IMR-90 (cell line): Measurements from ENCODE around the gene FMO2. TPM values are rescaled to one million over a fixed set of nuclear protein-coding genes. Genes with fewer than 3 reads are reported as not detected.
A peak's percentile ranks its signal among the peaks of the same experiment; 100 is the strongest.

Experiments used
- ATAC-seq: fragments of 200-7000 bp; cut with Tn5 transposase; 2 replicates; pipeline ENCODE4 v1.9.1; 2020; ENCODE audit warnings: low read depth, mild to moderate bottlenecking, moderate library complexity
- BruUV-seq: library from RNA; stranded (reverse); fragments of 400-500 nt; replicated peaks from 2 replicates; lab custom pipeline; 2021; lab: Mats Ljungman, UMichigan
- CTCF ChIA-PET: fragments of 300-600 bp; formaldehyde crosslinking; extraction: SDS; loops from one replicate; lab custom pipeline; 2021; ENCODE audit warnings: antibody characterized with exemption; lab: Yijun Ruan, JAX
- POLR2A ChIA-PET: fragments of 300-600 bp; sonication (Branson Sonifier 250); formaldehyde crosslinking; loops from one replicate; lab custom pipeline; 2022; ENCODE audit warnings: antibody characterized with exemption; ENCODE audit not compliant: unreplicated experiment; lab: Charles Lee
- DNase-seq: peaks from one replicate; pipeline ENCODE4 v3.0.0; 2013
- H2AFZ ChIP-seq: replicated peaks from 2 replicates; pipeline ENCODE3; 2013; ENCODE audit warnings: low read length, mild to moderate bottlenecking; ENCODE audit not compliant: poor library complexity
- H2AK5ac ChIP-seq: 2 replicates; pipeline ENCODE4 v1.6.1; 2013; ENCODE audit warnings: low read depth, low read length, inconsistent platforms
- H2AK9ac ChIP-seq: replicated peaks from 2 replicates; pipeline ENCODE3; 2013; ENCODE audit warnings: mild to moderate bottlenecking, low read depth, low read length, moderate library complexity; ENCODE audit not compliant: poor library complexity
- H2BK120ac ChIP-seq: 2 replicates; pipeline ENCODE4 v1.6.1; 2013; ENCODE audit warnings: low read depth, low read length, inconsistent platforms
- H2BK15ac ChIP-seq: 3 replicates; pipeline ENCODE4 v1.6.1; 2013; ENCODE audit warnings: low read depth, low read length, inconsistent platforms
- H2BK20ac ChIP-seq: 2 replicates; pipeline ENCODE4 v1.6.1; 2013; ENCODE audit warnings: low read depth, mild to moderate bottlenecking, inconsistent platforms, low read length, moderate library complexity
- H2BK5ac ChIP-seq: 2 replicates; pipeline ENCODE4 v1.6.1; 2013; ENCODE audit warnings: mild to moderate bottlenecking, low read depth, low read length, inconsistent platforms; ENCODE audit not compliant: poor library complexity, severe bottlenecking
- H3K14ac ChIP-seq: replicated peaks from 2 replicates; pipeline ENCODE4 v1.6.1; 2013; ENCODE audit warnings: low read depth, low read length, inconsistent platforms
- H3K18ac ChIP-seq: 2 replicates; pipeline ENCODE4 v1.6.1; 2013; ENCODE audit warnings: low read depth, low read length, control low read depth
- H3K23ac ChIP-seq: 2 replicates; pipeline ENCODE4 v1.6.1; 2013; ENCODE audit warnings: low read depth, low read length, inconsistent platforms
- H3K27ac ChIP-seq: 2 replicates; pipeline ENCODE4 v1.5.1; 2013; ENCODE audit warnings: mild to moderate bottlenecking, control low read depth, low read length; ENCODE audit not compliant: insufficient read depth
- H3K27me3 ChIP-seq: 2 replicates; pipeline ENCODE4 v1.6.1; 2013; ENCODE audit warnings: low read length; ENCODE audit not compliant: control insufficient read depth, insufficient read depth
- H3K36me3 ChIP-seq: 2 replicates; pipeline ENCODE4 v1.6.1; 2013; ENCODE audit warnings: low read length, mixed read lengths; ENCODE audit not compliant: control insufficient read depth, insufficient read depth
- H3K4ac ChIP-seq: 2 replicates; pipeline ENCODE4 v1.6.1; 2013; ENCODE audit warnings: low read depth, low read length, inconsistent platforms
- H3K4me1 ChIP-seq: 2 replicates; pipeline ENCODE4 v1.6.1; 2013; ENCODE audit warnings: low read length, mixed read lengths; ENCODE audit not compliant: control insufficient read depth, insufficient read depth
- H3K4me2 ChIP-seq: 2 replicates; pipeline ENCODE4 v1.6.1; 2013; ENCODE audit warnings: low read depth, mild to moderate bottlenecking, control low read depth, low read length, moderate library complexity
- H3K4me3 ChIP-seq: 2 replicates; pipeline ENCODE4 v1.5.1; 2013; ENCODE audit warnings: low read depth, mild to moderate bottlenecking, control low read depth, low read length, moderate library complexity; ENCODE audit not compliant: insufficient read depth
- H3K56ac ChIP-seq: 2 replicates; pipeline ENCODE4 v1.6.1; 2013; ENCODE audit warnings: low read length, inconsistent platforms; ENCODE audit not compliant: insufficient read depth; ENCODE audit errors: extremely low read depth
- H3K79me1 ChIP-seq, 2 experiments: 2 replicates each; pipeline ENCODE4 v1.6.1; 2013; ENCODE audit warnings: low read length in 2 of 2, inconsistent platforms in 1 of 2, low read depth in 1 of 2
- H3K9ac ChIP-seq: 2 replicates; pipeline ENCODE4 v1.6.1; 2013; ENCODE audit warnings: low read depth, low read length, control low read depth
- H3K9me1 ChIP-seq: 2 replicates; pipeline ENCODE4 v1.6.1; 2013; ENCODE audit warnings: low read length, inconsistent platforms; ENCODE audit not compliant: insufficient read depth
- H3K9me3 ChIP-seq: 2 replicates; pipeline ENCODE4 v1.6.1; 2013; ENCODE audit warnings: low read length; ENCODE audit not compliant: control insufficient read depth, insufficient read depth
- H4K20me1 ChIP-seq: 2 replicates; pipeline ENCODE4 v1.6.1; 2013; ENCODE audit warnings: low read length, inconsistent platforms; ENCODE audit not compliant: insufficient read depth
- H4K5ac ChIP-seq: 2 replicates; pipeline ENCODE4 v1.6.1; 2013; ENCODE audit warnings: mild to moderate bottlenecking, low read depth, low read length, control low read depth
- H4K8ac ChIP-seq, 2 experiments: 2 replicates each; pipeline ENCODE4 v1.6.1; 2013; ENCODE audit warnings: low read depth in 2 of 2, low read length in 2 of 2, control low read depth in 1 of 2, inconsistent platforms in 1 of 2
- H4K91ac ChIP-seq: 2 replicates; pipeline ENCODE4 v1.6.1; 2013; ENCODE audit warnings: low read depth, low read length, inconsistent platforms; ENCODE audit not compliant: insufficient read depth
- MAFK ChIP-seq: IDR thresholded peaks from 2 replicates; pipeline ENCODE4 v1.6.1; 2012; ENCODE audit warnings: low read depth, low read length, improper control_type of control experiment
- MAZ ChIP-seq: IDR thresholded peaks from 2 replicates; pipeline ENCODE4 v1.6.1; 2012; ENCODE audit warnings: low read depth, mild to moderate bottlenecking, low read length, improper control_type of control experiment, moderate library complexity, borderline replicate concordance
- MXI1 ChIP-seq: IDR thresholded peaks from 2 replicates; pipeline ENCODE4 v1.6.1; 2012; ENCODE audit warnings: low read depth, mild to moderate bottlenecking, low read length, moderate library complexity, borderline replicate concordance
- NFE2L2 ChIP-seq: fragments of 150-350 bp; IDR thresholded peaks from 2 replicates; pipeline ENCODE4 v1.6.1; 2016; ENCODE audit warnings: low read depth, mild to moderate bottlenecking, low read length
- RAD21 ChIP-seq: IDR thresholded peaks from 2 replicates; pipeline ENCODE4 v1.6.1; 2012; ENCODE audit warnings: low read length, improper control_type of control experiment
- RCOR1 ChIP-seq: IDR thresholded peaks from 2 replicates; pipeline ENCODE4 v1.6.1; 2012; ENCODE audit warnings: mild to moderate bottlenecking, low read length, improper control_type of control experiment; ENCODE audit not compliant: insufficient replicate concordance
- RFX5 ChIP-seq: IDR thresholded peaks from 2 replicates; pipeline ENCODE4 v1.8.0; 2012; ENCODE audit warnings: low read depth, mild to moderate bottlenecking, low read length, moderate library complexity
- SMC3 ChIP-seq: fragments of 150-350 bp; IDR thresholded peaks from 2 replicates; pipeline ENCODE4 v1.6.1; 2016; ENCODE audit warnings: low read depth, mild to moderate bottlenecking, antibody characterized with exemption, low read length, moderate library complexity
- WGBS, 2 experiments: methylation state at CpG; one replicate each; pipeline versions ENCODE4 v1.1.5 to v1.1.7; 2013; ENCODE audit warnings: missing lambda C conversion rate in 2 of 2; ENCODE audit not compliant: insufficient read length in 1 of 2; ENCODE audit errors: extremely low coverage in 2 of 2; 5-methylcytosine and 5-hydroxymethylcytosine counted together
- dilution Hi-C: fragments of 300-500 bp; cut with HindIII; formaldehyde crosslinking; loops from one replicate; pipeline ENCODE4 v1.14.3; 2018; ENCODE audit warnings: low sequenced_read_pairs; ENCODE audit not compliant: unreplicated experiment
- in situ Hi-C: fragments of 300-500 bp; cut with MboI; formaldehyde crosslinking; loops from 3 replicates; pipeline ENCODE4 v1.14.3; 2019; ENCODE audit warnings: low sequenced_read_pairs, inconsistent platforms, mixed read lengths
- intact Hi-C: fragments of 100-400 bp; cut with micrococcal nuclease; formaldehyde crosslinking; loops from 2 replicates; pipeline ENCODE4 v1.10.0; 2022
- polyA plus RNA-seq, 3 experiments: library from polyadenylated mRNA; depleted of rRNA; stranded (reverse); fragments of >200 nt; gene quantifications; 2 replicates each; pipeline ENCODE4 v1.2.3, GENCODE V29; 2012; ENCODE audit warnings: low replicate concordance in 1 of 3
- total RNA-seq: library from RNA; depleted of rRNA; stranded (reverse); fragments of >200 nt; gene quantifications from 2 replicates; pipeline ENCODE4 v1.2.3, GENCODE V29; 2012
- TF ChIP-seq, protein P1 (sequence below): fragments of 150-350 bp; IDR thresholded peaks from 2 replicates; pipeline ENCODE4 v1.6.1; 2016; ENCODE audit warnings: low read depth, mild to moderate bottlenecking, low read length, moderate library complexity, borderline replicate concordance
- TF ChIP-seq, protein P2 (sequence below): conservative IDR thresholded peaks from 2 replicates; pipeline ENCODE4 v1.5.1; 2012; ENCODE audit warnings: mild to moderate bottlenecking, low read depth, low read length, improper control_type of control experiment
- TF ChIP-seq, protein P3 (sequence below): fragments of 150-350 bp; IDR thresholded peaks from 2 replicates; pipeline ENCODE4 v1.6.1; 2017; ENCODE audit warnings: mild to moderate bottlenecking, antibody characterized with exemption, low read length, low read depth

The FMO2 gene
- total and polyA plus RNA-seq, 2 of the 4 experiments (the other 2 are of a cell fraction): under 0.01 to 0.05 TPM

DNA sequence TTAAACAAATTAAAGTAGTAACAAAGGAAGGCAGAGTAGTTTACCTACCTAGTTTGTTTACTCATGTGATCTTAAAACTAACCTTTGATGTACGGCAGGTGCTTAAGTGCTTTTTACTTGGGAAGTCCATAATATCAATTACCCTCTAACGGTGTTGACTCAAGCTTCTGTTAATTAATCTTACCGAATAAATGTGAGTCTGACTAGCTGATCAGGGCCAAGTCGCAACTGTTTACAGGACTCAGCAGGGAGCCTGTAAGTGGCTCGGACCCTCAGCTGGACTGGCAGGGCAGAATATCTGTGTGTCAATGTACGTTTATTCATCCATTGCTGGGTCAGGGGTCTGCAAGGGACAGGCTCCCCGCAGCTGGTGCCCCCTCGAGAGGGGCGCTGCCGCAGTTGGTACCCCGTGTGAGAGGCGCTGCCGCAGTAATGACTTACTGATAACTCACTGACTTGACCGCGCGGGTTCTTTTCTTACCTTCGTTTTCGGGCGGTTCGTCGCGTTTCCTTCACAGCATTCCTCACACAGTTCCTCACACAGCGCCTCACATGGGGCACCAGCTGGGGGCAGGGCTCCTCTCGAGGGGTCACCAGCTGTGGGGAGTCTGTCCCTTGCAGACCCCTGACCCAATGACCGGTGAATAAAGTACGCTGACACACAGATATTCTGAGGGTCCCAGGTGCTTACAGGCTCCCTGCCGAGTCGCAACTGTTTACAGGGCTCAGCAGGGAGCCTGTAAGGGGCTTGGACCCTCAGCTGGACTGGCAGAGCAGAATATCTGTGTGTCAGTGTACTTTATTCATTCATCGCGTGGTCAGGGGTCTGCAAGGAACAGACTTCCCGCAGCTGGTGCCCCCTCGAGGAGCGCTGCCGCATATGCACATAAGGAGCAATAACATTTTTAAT, 66.2 kb downstream of the FMO2 start:
- no TSS peak for BruUV-seq
- Histone ChIP-seq H3K9me3 (no peaks in the 10 kb centered on the region), H4K20me1 (no peaks in the 10 kb centered on the region), H3K4me1 (0 out of 2 replicates have a peak, but pooled peaks cover 2% of the 10 kb centered on the region), H3K9me1 (peaks cover 4% of the 10 kb centered on the region; the same call in 1 of the 2 replicates), H3K4ac (no peak overlapping the region), H3K36me3 (no peaks in the 10 kb centered on the region), H4K91ac (no peak overlapping the region), H2AK9ac (peak overlapping the region; percentile 34), H2BK20ac (no peak overlapping the region), H4K5ac (no peak overlapping the region), H3K27me3 (no peaks in the 10 kb centered on the region; the same call in none of the 2 replicates), H3K18ac (no peak overlapping the region), H4K8ac (no peak overlapping the region), H3K23ac (peak overlapping the region; percentile 71), H3K14ac (no peak overlapping the region; the same call in 1 of the 2 replicates), H2AK5ac (no peak overlapping the region), H3K79me1 (no peaks in the 10 kb centered on the region), H2AFZ (peak overlapping the region; percentile 93), H3K27ac (no peak overlapping the region), H3K4me2 (peak overlapping the region; percentile 92), H2BK5ac (no peak overlapping the region), H2BK120ac (no peak overlapping the region), H3K9ac (peak overlapping the region; percentile 45; the same call in 1 of the 2 replicates), H2BK15ac (no peak overlapping the region), H3K4me3 (peak overlapping the region; percentile 69), H3K56ac (no peak overlapping the region)
- DNase-seq: peak; percentile 33
- POLR2A ChIA-PET: no interaction called here
- dilution Hi-C loops (no loop called here), intact Hi-C loops (loop anchor here (2.0 kb wide), 1 partner anchor 62 kb away; no protein-coding TSS in a partner anchor), in situ Hi-C loops (no loop called here)
- peak; percentile 83 for ATAC-seq
- CTCF ChIA-PET: interaction anchor here (0.7 kb wide), 1 partner anchor 892 kb away, joined by 3 read pairs; no protein-coding TSS in a partner anchor
- TF ChIP-seq, protein P1, sequence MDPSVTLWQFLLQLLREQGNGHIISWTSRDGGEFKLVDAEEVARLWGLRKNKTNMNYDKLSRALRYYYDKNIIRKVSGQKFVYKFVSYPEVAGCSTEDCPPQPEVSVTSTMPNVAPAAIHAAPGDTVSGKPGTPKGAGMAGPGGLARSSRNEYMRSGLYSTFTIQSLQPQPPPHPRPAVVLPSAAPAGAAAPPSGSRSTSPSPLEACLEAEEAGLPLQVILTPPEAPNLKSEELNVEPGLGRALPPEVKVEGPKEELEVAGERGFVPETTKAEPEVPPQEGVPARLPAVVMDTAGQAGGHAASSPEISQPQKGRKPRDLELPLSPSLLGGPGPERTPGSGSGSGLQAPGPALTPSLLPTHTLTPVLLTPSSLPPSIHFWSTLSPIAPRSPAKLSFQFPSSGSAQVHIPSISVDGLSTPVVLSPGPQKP: no peak
- TF ChIP-seq, protein P2, sequence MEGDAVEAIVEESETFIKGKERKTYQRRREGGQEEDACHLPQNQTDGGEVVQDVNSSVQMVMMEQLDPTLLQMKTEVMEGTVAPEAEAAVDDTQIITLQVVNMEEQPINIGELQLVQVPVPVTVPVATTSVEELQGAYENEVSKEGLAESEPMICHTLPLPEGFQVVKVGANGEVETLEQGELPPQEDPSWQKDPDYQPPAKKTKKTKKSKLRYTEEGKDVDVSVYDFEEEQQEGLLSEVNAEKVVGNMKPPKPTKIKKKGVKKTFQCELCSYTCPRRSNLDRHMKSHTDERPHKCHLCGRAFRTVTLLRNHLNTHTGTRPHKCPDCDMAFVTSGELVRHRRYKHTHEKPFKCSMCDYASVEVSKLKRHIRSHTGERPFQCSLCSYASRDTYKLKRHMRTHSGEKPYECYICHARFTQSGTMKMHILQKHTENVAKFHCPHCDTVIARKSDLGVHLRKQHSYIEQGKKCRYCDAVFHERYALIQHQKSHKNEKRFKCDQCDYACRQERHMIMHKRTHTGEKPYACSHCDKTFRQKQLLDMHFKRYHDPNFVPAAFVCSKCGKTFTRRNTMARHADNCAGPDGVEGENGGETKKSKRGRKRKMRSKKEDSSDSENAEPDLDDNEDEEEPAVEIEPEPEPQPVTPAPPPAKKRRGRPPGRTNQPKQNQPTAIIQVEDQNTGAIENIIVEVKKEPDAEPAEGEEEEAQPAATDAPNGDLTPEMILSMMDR: peak; percentile 62
- no peak for TF ChIP-seq RCOR1
- TF ChIP-seq, protein P3, sequence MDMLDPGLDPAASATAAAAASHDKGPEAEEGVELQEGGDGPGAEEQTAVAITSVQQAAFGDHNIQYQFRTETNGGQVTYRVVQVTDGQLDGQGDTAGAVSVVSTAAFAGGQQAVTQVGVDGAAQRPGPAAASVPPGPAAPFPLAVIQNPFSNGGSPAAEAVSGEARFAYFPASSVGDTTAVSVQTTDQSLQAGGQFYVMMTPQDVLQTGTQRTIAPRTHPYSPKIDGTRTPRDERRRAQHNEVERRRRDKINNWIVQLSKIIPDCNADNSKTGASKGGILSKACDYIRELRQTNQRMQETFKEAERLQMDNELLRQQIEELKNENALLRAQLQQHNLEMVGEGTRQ: no peak
- no peak for TF ChIP-seq RFX5
- no peak for TF ChIP-seq NFE2L2
- no peak for TF ChIP-seq MAFK
- TF ChIP-seq SMC3: 0 out of 2 replicates have a peak, but pooled peaks have one; percentile 3
- TF ChIP-seq MAZ: no peak
- TF ChIP-seq MXI1: no peak
- peak; percentile 37 for TF ChIP-seq RAD21
- WGBS, 2 experiments: 2% methylated on average over 8 of the region's 34 CpGs; no CpG with 5 or more reads in 1 of the 2 experiments
